NCI-H2171 (cell line): ENCODE measurements around the gene CILP2.

ENCODE experiments used
- DNase-seq: peaks from one replicate; lab custom pipeline; 2025; lab: John Stamatoyannopoulos, UW

Gene CILP2

GRCh38 chr19:19528721-19529490 lies 9.2 kb upstream of the CILP2 start, which contains the start of gene YJEFN3:
TSS of gene YJEFN3 (plus strand) at chr19:19528911. CDS start at chr19:19528933, 22 bp downstream.
- no peak for DNase-seq

- DNase-seq: no peak
These were observed 8.2 kb upstream of the CILP2 start for GRCh38 chr19:19529783-19530422.

- DNase-seq: no peak
These were observed 7.7 kb upstream of the CILP2 start for GRCh38 chr19:19530423-19530804.

GRCh38 chr19:19530889-19531288 lies 7.2 kb upstream of the CILP2 start:
- no peak for DNase-seq

- DNase-seq: peak; percentile 74
These were observed 5.9 kb upstream of the CILP2 start for GRCh38 chr19:19531951-19532805.

- DNase-seq: no peak
These were observed 5.0 kb upstream of the CILP2 start for GRCh38 chr19:19532806-19533701.

GRCh38 chr19:19533841-19534240 lies 4.2 kb upstream of the CILP2 start:
- no peak for DNase-seq

- no peak for DNase-seq
These were observed 3.4 kb upstream of the CILP2 start for GRCh38 chr19:19534556-19535265.

GRCh38 chr19:19535311-19536191 lies 2.5 kb upstream of the CILP2 start:
- no peak for DNase-seq

- DNase-seq: no peak
These were observed 703 bp upstream of the CILP2 start for GRCh38 chr19:19537075-19538048.

GRCh38 chr19:19538785-19539166 lies 711 bp downstream of the CILP2 start:
- DNase-seq: no peak

- DNase-seq: no peak
These were observed 1.6 kb downstream of the CILP2 start for GRCh38 chr19:19539698-19540063.

- no peak for DNase-seq
These were observed 2.1 kb downstream of the CILP2 start for GRCh38 chr19:19540064-19540714.

GRCh38 chr19:19540715-19541515 lies 2.9 kb downstream of the CILP2 start:
- DNase-seq: peak; percentile 2

GRCh38 chr19:19541616-19542015 lies 3.6 kb downstream of the CILP2 start:
- DNase-seq: no peak

- no peak for DNase-seq
These were observed 4.4 kb downstream of the CILP2 start for GRCh38 chr19:19542507-19542906.

- DNase-seq: no peak
These were observed 5.0 kb downstream of the CILP2 start for GRCh38 chr19:19543101-19543500.
